MM.1S (cell line): ENCODE data around the gene TRPV4.

Experiments
- DNase-seq: peaks from one replicate; pipeline ENCODE4 v3.0.0-alpha.2; 2015
- H2AFZ ChIP-seq: fragments of 300-600 bp; sonication (generic); 2 replicates; pipeline ENCODE4 v1.6.0; 2016; ENCODE audit warnings: antibody characterized with exemption, low read length
- H3F3A ChIP-seq: fragments of 300-600 bp; sonication (generic); 2 replicates; pipeline ENCODE4 v1.6.1; 2016; ENCODE audit warnings: mild to moderate bottlenecking, antibody characterized with exemption, low read length, moderate library complexity, mixed read lengths; ENCODE audit not compliant: insufficient read depth
- H3K27ac ChIP-seq: fragments of 300-600 bp; sonication (generic); 2 replicates; pipeline ENCODE4 v1.5.1; 2016; ENCODE audit warnings: mild to moderate bottlenecking, low read length
- H3K27me3 ChIP-seq: fragments of 300-600 bp; sonication (generic); replicated peaks from 2 replicates; pipeline ENCODE4 v1.6.0; 2016; ENCODE audit warnings: low read length; ENCODE audit not compliant: insufficient read depth
- H3K36me3 ChIP-seq: fragments of 300-600 bp; sonication (generic); replicated peaks from 2 replicates; pipeline ENCODE4 v1.6.1; 2016; ENCODE audit warnings: mild to moderate bottlenecking, low read length, mixed read lengths; ENCODE audit not compliant: insufficient read depth
- H3K4me1 ChIP-seq: fragments of 300-600 bp; sonication (generic); 2 replicates; pipeline ENCODE4 v1.6.1; 2016; ENCODE audit warnings: low read length, mixed read lengths
- H3K4me2 ChIP-seq: fragments of 300-600 bp; sonication (generic); 2 replicates; pipeline ENCODE4 v1.6.0; 2016; ENCODE audit warnings: low read depth, low read length
- H3K4me3 ChIP-seq: fragments of 300-600 bp; sonication (generic); 2 replicates; pipeline ENCODE4 v1.5.1; 2016; ENCODE audit warnings: low read length, mixed read lengths
- H3K79me2 ChIP-seq: fragments of 300-600 bp; sonication (generic); 2 replicates; pipeline ENCODE4 v1.6.1; 2016; ENCODE audit warnings: mixed run types, low read length, mixed read lengths
- H3K9ac ChIP-seq: fragments of 300-600 bp; sonication (generic); 2 replicates; pipeline ENCODE4 v1.6.1; 2016; ENCODE audit warnings: low read length, mixed read lengths
- H3K9me2 ChIP-seq: fragments of 300-600 bp; sonication (generic); replicated peaks from 2 replicates; pipeline ENCODE4 v1.6.1; 2016; ENCODE audit warnings: mild to moderate bottlenecking, low read length, mixed read lengths; ENCODE audit not compliant: insufficient read depth
- H3K9me3 ChIP-seq: fragments of 300-600 bp; sonication (generic); replicated peaks from 2 replicates; pipeline ENCODE4 v1.6.1; 2016; ENCODE audit warnings: mild to moderate bottlenecking, low read length, mixed read lengths; ENCODE audit not compliant: insufficient read depth
- H4K20me1 ChIP-seq: fragments of 300-600 bp; sonication (generic); 2 replicates; pipeline ENCODE4 v1.6.1; 2016; ENCODE audit warnings: mild to moderate bottlenecking, low read length, moderate library complexity, mixed read lengths; ENCODE audit not compliant: insufficient read depth
- EZH2 ChIP-seq: fragments of 300-600 bp; sonication (generic); optimal IDR thresholded peaks from 2 replicates; pipeline ENCODE3; 2017; ENCODE audit warnings: low read depth, mild to moderate bottlenecking, antibody characterized with exemption, low read length, mixed read lengths
- EZH2phosphoT487 ChIP-seq: fragments of 300-600 bp; sonication (generic); IDR thresholded peaks from 2 replicates; pipeline ENCODE4 v1.6.1; 2018; ENCODE audit warnings: antibody characterized with exemption, low read length
- TF ChIP-seq, protein P1 (sequence below): fragments of 300-600 bp; sonication (generic); IDR thresholded peaks from 2 replicates; pipeline ENCODE4 v1.5.1; 2016; ENCODE audit warnings: antibody characterized with exemption, low read length, mixed read lengths

The TRPV4 gene

DNA sequence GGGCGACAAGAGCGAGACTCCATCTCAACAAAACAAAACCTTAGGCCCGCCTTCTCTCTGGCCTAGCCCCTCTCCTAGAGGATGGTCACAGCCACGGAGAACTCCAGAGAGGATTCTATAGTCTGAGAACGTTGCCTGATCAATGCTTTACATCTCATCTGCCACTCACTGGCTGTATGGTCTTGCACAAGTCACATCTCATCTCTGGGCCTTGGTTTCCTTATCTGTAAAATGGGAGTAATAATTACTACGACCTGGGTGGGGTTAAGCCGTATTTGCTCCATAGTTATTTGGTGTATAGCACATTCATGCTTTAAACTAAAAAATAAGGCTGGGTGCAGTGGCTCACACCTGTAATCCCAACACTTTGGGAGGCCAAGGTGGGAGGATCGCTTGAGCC lies 8.5 kb downstream of the TRPV4 start:
- H3K4me2 ChIP-seq = no peak overlapping the region
- H2AFZ ChIP-seq = no peak overlapping the region
- H3K4me1 ChIP-seq = no peaks in the 10 kb centered on the region
- H3K9me3 ChIP-seq = no peaks in the 10 kb centered on the region
- no peaks in the 10 kb centered on the region for H3K36me3 ChIP-seq
- no peak overlapping the region for H3K27ac ChIP-seq
- no peak for DNase-seq
- no peaks in the 10 kb centered on the region for H3K27me3 ChIP-seq
- no peaks in the 10 kb centered on the region for H3F3A ChIP-seq
- H3K9ac ChIP-seq = no peak overlapping the region
- H3K79me2 ChIP-seq = no peaks in the 10 kb centered on the region
- H4K20me1 ChIP-seq = no peaks in the 10 kb centered on the region
- TF ChIP-seq, protein P1, sequence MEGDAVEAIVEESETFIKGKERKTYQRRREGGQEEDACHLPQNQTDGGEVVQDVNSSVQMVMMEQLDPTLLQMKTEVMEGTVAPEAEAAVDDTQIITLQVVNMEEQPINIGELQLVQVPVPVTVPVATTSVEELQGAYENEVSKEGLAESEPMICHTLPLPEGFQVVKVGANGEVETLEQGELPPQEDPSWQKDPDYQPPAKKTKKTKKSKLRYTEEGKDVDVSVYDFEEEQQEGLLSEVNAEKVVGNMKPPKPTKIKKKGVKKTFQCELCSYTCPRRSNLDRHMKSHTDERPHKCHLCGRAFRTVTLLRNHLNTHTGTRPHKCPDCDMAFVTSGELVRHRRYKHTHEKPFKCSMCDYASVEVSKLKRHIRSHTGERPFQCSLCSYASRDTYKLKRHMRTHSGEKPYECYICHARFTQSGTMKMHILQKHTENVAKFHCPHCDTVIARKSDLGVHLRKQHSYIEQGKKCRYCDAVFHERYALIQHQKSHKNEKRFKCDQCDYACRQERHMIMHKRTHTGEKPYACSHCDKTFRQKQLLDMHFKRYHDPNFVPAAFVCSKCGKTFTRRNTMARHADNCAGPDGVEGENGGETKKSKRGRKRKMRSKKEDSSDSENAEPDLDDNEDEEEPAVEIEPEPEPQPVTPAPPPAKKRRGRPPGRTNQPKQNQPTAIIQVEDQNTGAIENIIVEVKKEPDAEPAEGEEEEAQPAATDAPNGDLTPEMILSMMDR = no peak
- TF ChIP-seq EZH2 = no peak
- TF ChIP-seq EZH2phosphoT487 = no peak
- H3K4me3 ChIP-seq = no peak overlapping the region
- H3K9me2 ChIP-seq = no peaks in the 10 kb centered on the region

DNA sequence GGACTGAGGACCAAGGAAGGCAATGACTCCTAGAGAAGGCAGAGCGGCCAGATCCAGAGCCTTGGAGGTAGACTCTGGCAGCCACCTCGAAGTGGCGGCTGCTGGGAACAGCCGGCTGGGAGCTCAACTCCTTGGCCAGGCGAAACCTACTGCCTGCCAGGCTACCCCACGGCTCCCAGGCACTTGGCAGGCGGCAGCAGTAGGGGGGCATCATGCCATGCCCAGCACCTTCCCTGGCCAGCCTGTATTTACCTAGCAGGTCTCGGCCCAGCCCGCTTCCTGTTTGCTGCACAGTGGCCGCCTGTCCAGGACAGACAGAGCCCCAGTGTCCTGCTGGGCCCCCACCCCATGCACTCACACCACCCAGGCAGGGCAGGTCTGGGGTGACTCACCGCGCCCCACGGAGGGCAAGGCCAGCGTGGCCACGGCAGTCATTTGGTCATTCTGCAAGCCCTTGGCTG lies 10.2 kb downstream of the TRPV4 start:
- no peak overlapping the region for H2AFZ ChIP-seq
- H3K4me2 ChIP-seq = no peak overlapping the region
- no peak overlapping the region for H3K4me3 ChIP-seq
- H3K9me2 ChIP-seq = no peaks in the 10 kb centered on the region
- H4K20me1 ChIP-seq = no peaks in the 10 kb centered on the region
- no peaks in the 10 kb centered on the region for H3K79me2 ChIP-seq
- H3F3A ChIP-seq = no peaks in the 10 kb centered on the region
- H3K4me1 ChIP-seq = no peaks in the 10 kb centered on the region
- H3K36me3 ChIP-seq = no peaks in the 10 kb centered on the region
- DNase-seq = no peak
- no peak overlapping the region for H3K9ac ChIP-seq
- TF ChIP-seq, protein P1 = no peak
- TF ChIP-seq EZH2phosphoT487 (no peak), EZH2 (no peak)
- H3K9me3 ChIP-seq = no peaks in the 10 kb centered on the region
- no peaks in the 10 kb centered on the region for H3K27me3 ChIP-seq
- no peak overlapping the region for H3K27ac ChIP-seq

DNA sequence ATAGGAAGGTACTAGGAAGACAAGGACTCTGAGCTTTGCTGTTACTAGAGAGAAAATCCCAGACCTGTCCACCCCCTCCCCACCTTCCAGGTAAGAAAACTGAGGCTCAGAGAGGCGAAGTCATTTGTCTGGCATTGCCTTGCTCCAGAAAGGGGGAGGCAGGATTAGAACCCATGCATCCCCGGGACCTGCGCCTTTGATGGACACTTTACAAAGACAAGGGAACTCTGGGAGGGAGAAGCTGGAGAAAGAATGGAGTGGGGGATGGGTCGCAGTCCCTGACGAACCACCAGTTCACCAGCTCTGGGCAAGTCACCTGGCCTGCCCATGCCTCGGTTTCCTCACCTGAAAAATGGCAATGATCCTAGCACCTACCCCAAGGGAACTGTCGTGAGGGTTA lies 10.8 kb downstream of the TRPV4 start:
- TF ChIP-seq EZH2 (no peak), EZH2phosphoT487 (no peak)
- TF ChIP-seq, protein P1 = no peak
- Histone ChIP-seq H3K36me3 (no peaks in the 10 kb centered on the region), H3K9ac (no peak overlapping the region), H3K27ac (no peak overlapping the region), H3K4me3 (no peak overlapping the region), H3K27me3 (no peaks in the 10 kb centered on the region), H3K9me3 (no peaks in the 10 kb centered on the region), H3K9me2 (no peaks in the 10 kb centered on the region), H3F3A (no peaks in the 10 kb centered on the region), H3K4me2 (no peak overlapping the region), H3K79me2 (no peaks in the 10 kb centered on the region), H2AFZ (no peak overlapping the region), H4K20me1 (no peaks in the 10 kb centered on the region), H3K4me1 (no peaks in the 10 kb centered on the region)
- no peak for DNase-seq
